ENCODE data around the gene ARFGAP1. TPM values are rescaled to one million over a fixed set of nuclear protein-coding genes. Genes with fewer than 3 reads are reported as not detected.

The ARFGAP1 gene
- total and polyA plus RNA-seq, 2 of the 8 experiments (the other 6 are each of a cell fraction or from before 2014, with no cell fraction given), result 93.7 to 100 TPM

GRCh38 chr20:63247671-63248228 is 24.9 kb upstream of the ARFGAP1 start:
- Histone ChIP-seq H3K36me3 (ENCODE audit: control insufficient read depth in 2 of 4, insufficient read depth in 4 of 4, low read length in 3 of 4) (no peaks in the 10 kb centered on the region), H3K14ac (ENCODE audit: insufficient read length) (no peak overlapping the region), H3K27me3 (replicated peaks in 1 of 4; ENCODE audit: control insufficient read depth in 3 of 4, extremely low read depth in 1 of 4, insufficient read depth in 3 of 4, low read length in 3 of 4) (peaks cover 0 to 11% (median 11%) of the 10 kb centered on the region in 4 experiments; a peak in 6 of 7 replicates), H2AK5ac (ENCODE audit: low read depth, low read length) (no peak overlapping the region), H2BK120ac (replicated peaks; ENCODE audit: low read depth, low read length) (no peak overlapping the region), H3K4me2 (ENCODE audit: insufficient read depth in 1 of 2, low read depth in 2 of 2, low read length in 2 of 2) (no peak overlapping the region), H2BK20ac (ENCODE audit: low read length) (no peak overlapping the region), H4K91ac (replicated peaks; ENCODE audit: insufficient read length, low read length) (peak overlapping the region; percentile 30), H4K20me1 (replicated peaks in 1 of 2; ENCODE audit: control insufficient read depth in 1 of 2, insufficient read depth in 2 of 2, low read length in 2 of 2) (no peaks in the 10 kb centered on the region), H2AFZ (ENCODE audit: low read length) (no peak overlapping the region), H4K5ac (ENCODE audit: insufficient read length, low read depth, low read length) (no peak overlapping the region), H3K23ac (ENCODE audit: insufficient read length) (no peak overlapping the region), H3K4me3 (ENCODE audit: extremely low read depth in 1 of 4, insufficient read depth in 2 of 4, low read depth in 3 of 4, low read length in 4 of 4) (no peak overlapping the region), H3K4ac (replicated peaks; ENCODE audit: insufficient read length, low read depth, low read length) (no peak overlapping the region), H4K8ac (ENCODE audit: extremely low read depth, insufficient read depth, low read length) (no peak overlapping the region), H3K23me2 (ENCODE audit: low read depth, low read length) (no peaks in the 10 kb centered on the region), H2BK5ac (ENCODE audit: low read depth, low read length) (peak overlapping the region; percentile 73; the same call in 1 of the 2 replicates), H3K56ac (replicated peaks; ENCODE audit: insufficient read length, low read depth, low read length) (no peak overlapping the region), H3K4me1 (replicated peaks in 1 of 4; ENCODE audit: control insufficient read depth in 3 of 4, insufficient read depth in 4 of 4, low read length in 3 of 4) (peaks cover 0 to 20% (median 13%) of the 10 kb centered on the region in 4 experiments; a peak in 5 of 7 replicates), H2BK12ac (ENCODE audit: low read depth, low read length) (0 out of 2 replicates have a peak overlapping the region, but pooled peaks have one; percentile 60), H3K79me1 (ENCODE audit: low read depth, low read length) (no peaks in the 10 kb centered on the region; the same call in 1 of the 2 replicates), H3K9ac (replicated peaks in 1 of 4; ENCODE audit: extremely low read depth in 1 of 4, low read depth in 3 of 4, low read length in 3 of 4) (no peak overlapping the region), H3K9me3 (ENCODE audit: insufficient read depth in 2 of 2, low read depth in 1 of 2, low read length in 1 of 2) (no peaks in the 10 kb centered on the region), H3K18ac (ENCODE audit: extremely low read depth, low read length) (no peak overlapping the region; the same call in 1 of the 2 replicates), H3K79me2 (ENCODE audit: control insufficient read depth in 1 of 2, insufficient read depth in 2 of 2, low read length in 2 of 2) (no peaks in the 10 kb centered on the region), H3K27ac (ENCODE audit: low read depth, low read length) (no peak overlapping the region), H2BK15ac (ENCODE audit: low read length) (no peak overlapping the region)
- DNase-seq (ENCODE audit: low read depth in 1 of 2, low spot score in 2 of 2) (no peak), FAIRE-seq (no peak)
- WGBS, 2 experiments (ENCODE audit: extremely low coverage in 1 of 2, insufficient coverage in 1 of 2, insufficient read length in 1 of 2, insufficient replicate concordance in 2 of 2, low coverage in 1 of 2, low lambda C conversion rate in 2 of 2, missing lambda C conversion rate in 1 of 2), result 89% methylated on average over 20 of the region's 24 CpGs; no CpG with 5 or more reads in 1 of the 2 experiments
- CTCF ChIA-PET (ENCODE audit: partially characterized antibody), result interaction anchor here (0.6 to 7.0 kb wide), 8 partner anchors 11 to 142 kb away, joined by 3 to 103 read pairs (median 8); partner anchors contain the start of gene BIRC7
- POLR2A ChIA-PET (ENCODE audit: partially characterized antibody), result interaction anchor here (0.9 to 1.8 kb wide), 2 partner anchors 24 to 57 kb away, joined by 3 read pairs; no protein-coding TSS in a partner anchor
- TF ChIP-seq MAX (IDR thresholded peaks at IDR 0.05), result no peak
- no peak for TF ChIP-seq ZNF274 (IDR thresholded peaks at IDR 0.05; ENCODE audit: borderline replicate concordance, extremely low read depth, low read length)
- no peak for TF ChIP-seq CHD2 (IDR thresholded peaks at IDR 0.05; ENCODE audit: low read length)
- TF ChIP-seq KDM5A (IDR thresholded peaks at IDR 0.05; ENCODE audit: low read length), result no peak
- TF ChIP-seq TEAD4 (IDR thresholded peaks at IDR 0.05; ENCODE audit: low read depth, low read length), result no peak
- TF ChIP-seq GTF2F1 (IDR thresholded peaks at IDR 0.05; ENCODE audit: borderline replicate concordance, low read depth, low read length), result no peak
- TF ChIP-seq, protein P1, sequence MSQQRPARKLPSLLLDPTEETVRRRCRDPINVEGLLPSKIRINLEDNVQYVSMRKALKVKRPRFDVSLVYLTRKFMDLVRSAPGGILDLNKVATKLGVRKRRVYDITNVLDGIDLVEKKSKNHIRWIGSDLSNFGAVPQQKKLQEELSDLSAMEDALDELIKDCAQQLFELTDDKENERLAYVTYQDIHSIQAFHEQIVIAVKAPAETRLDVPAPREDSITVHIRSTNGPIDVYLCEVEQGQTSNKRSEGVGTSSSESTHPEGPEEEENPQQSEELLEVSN (IDR thresholded peaks at IDR 0.05), result no peak
- TF ChIP-seq CTBP2 (IDR thresholded peaks at IDR 0.05; ENCODE audit: borderline replicate concordance, insufficient read depth, insufficient read length, low read length), result no peak
- no peak for TF ChIP-seq POLR2A (IDR thresholded peaks at IDR 0.05; ENCODE audit: control extremely low read depth in 1 of 2, low read depth in 2 of 2, low read length in 2 of 2)
- no peak for TF ChIP-seq SIRT6 (IDR thresholded peaks at IDR 0.05; ENCODE audit: low read length)
- no peak for TF ChIP-seq ASH2L (IDR thresholded peaks at IDR 0.05; ENCODE audit: low read length)
- no peak for TF ChIP-seq EGR1 (IDR thresholded peaks at IDR 0.05; ENCODE audit: borderline replicate concordance, low read depth, low read length)
